ENCODE data around the gene ARHGAP26. TPM values are rescaled to one million over a fixed set of nuclear protein-coding genes. Genes with fewer than 3 reads are reported as not detected.

Gene ARHGAP26
- total RNA-seq, 1 donor = 7.6 TPM

DNA sequence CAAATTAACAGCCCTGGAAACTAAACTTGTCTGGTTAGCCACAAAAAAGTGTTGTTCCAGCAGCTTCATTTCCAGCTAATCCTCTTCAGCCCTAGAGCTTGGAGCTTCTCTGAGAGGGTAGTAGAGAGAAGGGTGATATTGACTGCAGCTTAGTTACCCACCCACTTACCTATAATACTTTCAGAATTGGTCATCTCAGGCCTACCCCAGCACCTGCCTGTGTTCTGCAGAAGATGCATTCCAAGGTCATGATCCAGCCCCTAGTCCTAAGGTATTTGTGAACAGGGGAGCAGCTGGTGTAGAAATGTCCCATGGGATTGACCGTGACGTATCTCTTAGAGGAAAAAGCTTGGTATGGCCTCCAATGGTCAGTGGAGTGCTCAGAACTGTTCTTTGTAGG is 344.3 kb downstream of the ARHGAP26 start:
- H3K9me3 ChIP-seq (ENCODE audit: low read depth, low read length) = no peaks in the 10 kb centered on the region
- H3K27ac ChIP-seq (ENCODE audit: low read depth, low read length) = no peak overlapping the region
- H3K4me1 ChIP-seq (ENCODE audit: insufficient read depth, low read length) = peaks cover 7% of the 10 kb centered on the region
- no peak for DNase-seq (ENCODE audit: insufficient read length, low spot score, missing footprints)
- H3K4me2 ChIP-seq (ENCODE audit: insufficient read depth, low read length) = no peak overlapping the region
- H3K36me3 ChIP-seq (ENCODE audit: insufficient read depth, low read length) = no peaks in the 10 kb centered on the region
- no peak overlapping the region for H2AFZ ChIP-seq (ENCODE audit: low read length)
- no peaks in the 10 kb centered on the region for H4K20me1 ChIP-seq (ENCODE audit: insufficient read depth, low read length)
- TF ChIP-seq, protein P1, sequence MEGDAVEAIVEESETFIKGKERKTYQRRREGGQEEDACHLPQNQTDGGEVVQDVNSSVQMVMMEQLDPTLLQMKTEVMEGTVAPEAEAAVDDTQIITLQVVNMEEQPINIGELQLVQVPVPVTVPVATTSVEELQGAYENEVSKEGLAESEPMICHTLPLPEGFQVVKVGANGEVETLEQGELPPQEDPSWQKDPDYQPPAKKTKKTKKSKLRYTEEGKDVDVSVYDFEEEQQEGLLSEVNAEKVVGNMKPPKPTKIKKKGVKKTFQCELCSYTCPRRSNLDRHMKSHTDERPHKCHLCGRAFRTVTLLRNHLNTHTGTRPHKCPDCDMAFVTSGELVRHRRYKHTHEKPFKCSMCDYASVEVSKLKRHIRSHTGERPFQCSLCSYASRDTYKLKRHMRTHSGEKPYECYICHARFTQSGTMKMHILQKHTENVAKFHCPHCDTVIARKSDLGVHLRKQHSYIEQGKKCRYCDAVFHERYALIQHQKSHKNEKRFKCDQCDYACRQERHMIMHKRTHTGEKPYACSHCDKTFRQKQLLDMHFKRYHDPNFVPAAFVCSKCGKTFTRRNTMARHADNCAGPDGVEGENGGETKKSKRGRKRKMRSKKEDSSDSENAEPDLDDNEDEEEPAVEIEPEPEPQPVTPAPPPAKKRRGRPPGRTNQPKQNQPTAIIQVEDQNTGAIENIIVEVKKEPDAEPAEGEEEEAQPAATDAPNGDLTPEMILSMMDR (IDR thresholded peaks at IDR 0.05; ENCODE audit: extremely low read depth, low read depth, low read length) = no peak
- no peaks in the 10 kb centered on the region for H3K79me2 ChIP-seq (ENCODE audit: insufficient read depth, low read length)
- no peak overlapping the region for H3K4me3 ChIP-seq (ENCODE audit: insufficient read depth, low read length)
- no peaks in the 10 kb centered on the region for H3K27me3 ChIP-seq (ENCODE audit: insufficient read depth, low read length)

DNA sequence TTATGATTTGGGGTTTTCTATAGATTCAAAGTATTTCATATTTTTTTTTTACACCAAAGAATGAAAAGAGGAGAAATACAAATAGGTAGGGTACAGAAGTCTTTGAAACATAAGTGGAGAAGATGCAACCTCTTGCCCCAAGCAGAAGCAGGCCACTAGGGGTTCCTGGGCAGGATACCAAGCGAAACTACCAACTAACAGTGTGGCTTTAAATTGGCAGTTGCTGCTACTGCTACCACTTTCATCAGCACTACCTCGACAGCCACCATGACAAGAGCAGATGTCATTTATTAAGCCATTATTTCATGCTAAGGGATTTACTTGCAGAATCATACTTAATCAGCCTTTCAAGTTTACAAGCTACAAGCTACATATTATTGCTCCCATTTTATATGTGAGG is 345.2 kb downstream of the ARHGAP26 start:
- Histone ChIP-seq H4K20me1 (ENCODE audit: insufficient read depth, low read length) (no peaks in the 10 kb centered on the region), H3K4me1 (ENCODE audit: insufficient read depth, low read length) (peaks cover 4% of the 10 kb centered on the region), H3K4me2 (ENCODE audit: insufficient read depth, low read length) (no peak overlapping the region), H3K36me3 (ENCODE audit: insufficient read depth, low read length) (no peaks in the 10 kb centered on the region), H3K4me3 (ENCODE audit: insufficient read depth, low read length) (no peak overlapping the region), H3K27ac (ENCODE audit: low read depth, low read length) (no peak overlapping the region), H3K9me3 (ENCODE audit: low read depth, low read length) (no peaks in the 10 kb centered on the region), H3K27me3 (ENCODE audit: insufficient read depth, low read length) (no peaks in the 10 kb centered on the region), H3K79me2 (ENCODE audit: insufficient read depth, low read length) (no peaks in the 10 kb centered on the region), H2AFZ (ENCODE audit: low read length) (no peak overlapping the region)
- TF ChIP-seq, protein P1 (IDR thresholded peaks at IDR 0.05; ENCODE audit: extremely low read depth, low read depth, low read length) = no peak
- DNase-seq (ENCODE audit: insufficient read length, low spot score, missing footprints) = peak; percentile 52

DNA sequence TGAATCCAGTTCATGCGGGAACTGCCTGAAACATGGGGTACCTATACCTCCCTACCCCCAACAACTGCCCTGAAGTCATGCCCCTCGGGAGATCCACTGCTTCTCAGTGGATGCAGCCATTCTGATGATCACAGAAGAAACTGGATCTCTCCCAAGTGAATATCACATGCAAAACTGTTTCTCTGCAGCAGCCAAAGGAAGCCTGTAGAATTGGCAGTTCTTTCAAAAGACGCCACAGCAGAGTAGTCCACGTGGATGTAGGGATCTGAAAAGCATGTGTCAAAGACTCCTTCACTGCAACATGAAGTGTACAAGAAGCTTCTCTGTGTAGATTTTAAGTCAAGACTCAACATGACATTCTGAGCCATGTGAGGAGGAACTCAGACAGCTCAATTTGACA is 346.6 kb downstream of the ARHGAP26 start:
- Histone ChIP-seq H3K4me1 (ENCODE audit: insufficient read depth, low read length) (no peaks in the 10 kb centered on the region), H3K36me3 (ENCODE audit: insufficient read depth, low read length) (no peaks in the 10 kb centered on the region), H3K4me3 (ENCODE audit: insufficient read depth, low read length) (no peak overlapping the region), H3K27ac (ENCODE audit: low read depth, low read length) (no peak overlapping the region), H3K4me2 (ENCODE audit: insufficient read depth, low read length) (no peak overlapping the region), H3K27me3 (ENCODE audit: insufficient read depth, low read length) (no peaks in the 10 kb centered on the region), H3K79me2 (ENCODE audit: insufficient read depth, low read length) (no peaks in the 10 kb centered on the region), H3K9me3 (ENCODE audit: low read depth, low read length) (no peaks in the 10 kb centered on the region), H2AFZ (ENCODE audit: low read length) (no peak overlapping the region), H4K20me1 (ENCODE audit: insufficient read depth, low read length) (no peaks in the 10 kb centered on the region)
- TF ChIP-seq, protein P1 (IDR thresholded peaks at IDR 0.05; ENCODE audit: extremely low read depth, low read depth, low read length) = no peak
- no peak for DNase-seq (ENCODE audit: insufficient read length, low spot score, missing footprints)

DNA sequence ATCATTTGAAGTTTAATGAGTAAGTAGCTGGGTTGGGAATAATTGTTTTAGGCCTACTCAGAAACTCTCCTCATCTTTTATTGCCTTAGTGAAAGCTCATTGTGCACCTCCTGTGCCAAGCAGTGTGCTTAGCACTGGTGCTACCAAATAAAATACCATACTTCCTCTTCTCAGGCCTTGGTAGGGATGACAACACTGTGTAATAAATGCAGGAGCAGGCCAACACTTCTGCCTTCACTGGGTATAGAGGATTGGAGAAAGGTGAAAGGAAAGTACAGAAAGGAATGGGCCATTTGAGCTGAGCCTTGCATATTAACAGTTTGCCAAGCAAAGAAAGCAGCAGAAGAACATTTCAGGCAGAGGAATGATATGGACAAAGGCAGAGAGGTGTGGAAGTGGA is 347.6 kb downstream of the ARHGAP26 start:
- no peaks in the 10 kb centered on the region for H3K79me2 ChIP-seq (ENCODE audit: insufficient read depth, low read length)
- H4K20me1 ChIP-seq (ENCODE audit: insufficient read depth, low read length) = no peaks in the 10 kb centered on the region
- no peak overlapping the region for H3K4me2 ChIP-seq (ENCODE audit: insufficient read depth, low read length)
- H3K36me3 ChIP-seq (ENCODE audit: insufficient read depth, low read length) = no peaks in the 10 kb centered on the region
- H2AFZ ChIP-seq (ENCODE audit: low read length) = no peak overlapping the region
- no peak for DNase-seq (ENCODE audit: insufficient read length, low spot score, missing footprints)
- no peak overlapping the region for H3K27ac ChIP-seq (ENCODE audit: low read depth, low read length)
- TF ChIP-seq, protein P1 (IDR thresholded peaks at IDR 0.05; ENCODE audit: extremely low read depth, low read depth, low read length) = no peak
- no peak overlapping the region for H3K4me3 ChIP-seq (ENCODE audit: insufficient read depth, low read length)
- no peaks in the 10 kb centered on the region for H3K9me3 ChIP-seq (ENCODE audit: low read depth, low read length)
- no peaks in the 10 kb centered on the region for H3K27me3 ChIP-seq (ENCODE audit: insufficient read depth, low read length)
- no peaks in the 10 kb centered on the region for H3K4me1 ChIP-seq (ENCODE audit: insufficient read depth, low read length)
